Measurements from ENCODE around the gene ADSL.

- no peak for TF ChIP-seq EP300 (IDR thresholded peaks at IDR 0.05)
- no peak for TF ChIP-seq POLR2A (IDR thresholded peaks at IDR 0.05)
- no peak for TF ChIP-seq CTCF (IDR thresholded peaks at IDR 0.05)
Observed at GRCh38 chr22:40312050-40312449, 34.2 kb upstream of the ADSL start.

All from tibial nerve (tissue), 4 donors.